ENCODE data around the gene PLA2G2F.

- TF ChIP-seq CTCF (conservative IDR thresholded peaks at IDR 0.05) (no peak), EZH2 (IDR thresholded peaks at IDR 0.05; ENCODE audit: low read depth) (no peak)
Observed at GRCh38 chr1:20107796-20108195, 31.3 kb upstream of the PLA2G2F start.

All from PC-9 (cell line).